ENCODE results near the gene BST1. TPM values are rescaled to one million over a fixed set of nuclear protein-coding genes. Genes with fewer than 3 reads are reported as not detected.

The BST1 gene
- total RNA-seq, 5 donors from 2014 or later (not counting 1 experiment from before 2014, with no cell fraction given), result 0.28 to 0.55 (median 0.46) TPM; not detected in 1

- no CpG with 5 or more reads among the region's 3 CpGs for WGBS (ENCODE audit: insufficient coverage)
- Mint-ChIP-seq H3K27ac (no peak overlapping the region), H3K27me3 (peaks cover 19 to 23% of the 10 kb centered on the region in 2 donors), H3K9me3 (no peaks in the 10 kb centered on the region), H3K36me3 (no peaks in the 10 kb centered on the region), H3K4me3 (no peak overlapping the region), H3K4me1 (peaks cover 4 to 7% (median 5%) of the 10 kb centered on the region in 3 donors)
- Histone ChIP-seq H3K9me3 (no peaks in the 10 kb centered on the region), H3K4me3 (ENCODE audit: control insufficient read depth in 1 of 2, extremely low read depth in 1 of 2, low read length in 1 of 2) (no peak overlapping the region), H3K27ac (ENCODE audit: low read length) (no peak overlapping the region), H3K27me3 (replicated peaks in 1 of 2; ENCODE audit: control insufficient read depth in 2 of 2, extremely low read depth in 1 of 2, insufficient read depth in 2 of 2, low read length in 1 of 2) (no peaks in the 10 kb centered on the region), H3K36me3 (ENCODE audit: control insufficient read depth in 2 of 2, extremely low read depth in 1 of 2, insufficient read depth in 1 of 2, low read length in 1 of 2) (no peaks in the 10 kb centered on the region), H3K4me1 (ENCODE audit: control insufficient read depth in 1 of 2, extremely low read depth in 1 of 2, insufficient read depth in 2 of 2, low read length in 2 of 2) (no peaks in the 10 kb centered on the region)
- ATAC-seq (replicated peaks in 1 of 4) (no peak), DNase-seq (no peak)
- ChIA-PET CTCF (no interaction called here), POLR2A (no interaction called here)
Measured at GRCh38 chr4:15695729-15696128, 7.1 kb upstream of the BST1 start.

GRCh38 chr4:15696866-15697265 is 6.0 kb upstream of the BST1 start:
- WGBS (ENCODE audit: insufficient coverage), result no CpG with 5 or more reads among the region's 1 CpG
- no peak for ATAC-seq (replicated peaks in 1 of 4)

GRCh38 chr4:15703439-15703838 is 574 bp downstream of the BST1 start:
- no peaks in the 10 kb centered on the region for H3K27me3 ChIP-seq (replicated peaks in 1 of 2; ENCODE audit: control insufficient read depth in 2 of 2, extremely low read depth in 1 of 2, insufficient read depth in 2 of 2, low read length in 1 of 2)
- ChIA-PET CTCF (no interaction called here), POLR2A (no interaction called here)
- H3K27ac Mint-ChIP-seq, result no peak overlapping the region
- H3K4me1 ChIP-seq (ENCODE audit: control insufficient read depth in 1 of 2, extremely low read depth in 1 of 2, insufficient read depth in 2 of 2, low read length in 2 of 2), result peaks cover 0 to 14% of the 10 kb centered on the region in 2 experiments
- 73% methylated on average over 9 of the region's 11 CpGs for WGBS (ENCODE audit: insufficient coverage)
- no peaks in the 10 kb centered on the region for H3K36me3 ChIP-seq (ENCODE audit: control insufficient read depth in 2 of 2, extremely low read depth in 1 of 2, insufficient read depth in 1 of 2, low read length in 1 of 2)
- H3K9me3 ChIP-seq, result no peaks in the 10 kb centered on the region
- peak in 3 of 4 experiments; percentile 11 to 14 (median 14) for ATAC-seq (replicated peaks in 1 of 4)
- H3K36me3 Mint-ChIP-seq, result no peaks in the 10 kb centered on the region
- peaks cover 9 to 14% of the 10 kb centered on the region in 2 donors for H3K27me3 Mint-ChIP-seq
- no peak overlapping the region for H3K27ac ChIP-seq (ENCODE audit: low read length)
- peak overlapping the region in 1 of 2 donors; percentile 50 for H3K4me3 ChIP-seq (ENCODE audit: control insufficient read depth in 1 of 2, extremely low read depth in 1 of 2, low read length in 1 of 2)
- peaks cover 9 to 17% (median 15%) of the 10 kb centered on the region in 3 donors for H3K4me1 Mint-ChIP-seq
- H3K9me3 Mint-ChIP-seq, result no peaks in the 10 kb centered on the region
- DNase-seq, result no peak
- H3K4me3 Mint-ChIP-seq, result peak overlapping the region; percentile 78 to 88 (median 81)

More at GRCh38 chr4:15696866-15697265, 6.0 kb upstream of the BST1 start:
- DNase-seq, result no peak
- H3K4me3 ChIP-seq (ENCODE audit: control insufficient read depth in 1 of 2, extremely low read depth in 1 of 2, low read length in 1 of 2), result no peak overlapping the region
- H3K27ac ChIP-seq (ENCODE audit: low read length), result no peak overlapping the region
- Mint-ChIP-seq H3K4me3 (no peak overlapping the region), H3K27me3 (peaks cover 19 to 23% of the 10 kb centered on the region in 2 donors), H3K9me3 (no peaks in the 10 kb centered on the region), H3K4me1 (peaks cover 3 to 7% (median 4%) of the 10 kb centered on the region in 3 donors), H3K36me3 (no peaks in the 10 kb centered on the region), H3K27ac (no peak overlapping the region)
- no peaks in the 10 kb centered on the region for H3K36me3 ChIP-seq (ENCODE audit: control insufficient read depth in 2 of 2, extremely low read depth in 1 of 2, insufficient read depth in 1 of 2, low read length in 1 of 2)
- no peaks in the 10 kb centered on the region for H3K27me3 ChIP-seq (replicated peaks in 1 of 2; ENCODE audit: control insufficient read depth in 2 of 2, extremely low read depth in 1 of 2, insufficient read depth in 2 of 2, low read length in 1 of 2)
- ChIA-PET POLR2A (no interaction called here), CTCF (no interaction called here)
- H3K4me1 ChIP-seq (ENCODE audit: control insufficient read depth in 1 of 2, extremely low read depth in 1 of 2, insufficient read depth in 2 of 2, low read length in 2 of 2), result no peaks in the 10 kb centered on the region
- no peaks in the 10 kb centered on the region for H3K9me3 ChIP-seq

GRCh38 chr4:15704129-15704528 is 1.3 kb downstream of the BST1 start:
- Mint-ChIP-seq H3K27ac (no peak overlapping the region), H3K27me3 (peaks cover 5 to 9% of the 10 kb centered on the region in 2 donors), H3K9me3 (no peaks in the 10 kb centered on the region), H3K4me1 (peaks cover 9 to 17% (median 15%) of the 10 kb centered on the region in 3 donors), H3K36me3 (no peaks in the 10 kb centered on the region), H3K4me3 (peak overlapping the region in 2 of 3 donors; percentile 81 to 88)
- H3K9me3 ChIP-seq, result no peaks in the 10 kb centered on the region
- no peaks in the 10 kb centered on the region for H3K36me3 ChIP-seq (ENCODE audit: control insufficient read depth in 2 of 2, extremely low read depth in 1 of 2, insufficient read depth in 1 of 2, low read length in 1 of 2)
- H3K27me3 ChIP-seq (replicated peaks in 1 of 2; ENCODE audit: control insufficient read depth in 2 of 2, extremely low read depth in 1 of 2, insufficient read depth in 2 of 2, low read length in 1 of 2), result no peaks in the 10 kb centered on the region
- CTCF ChIA-PET, result no interaction called here
- no peak overlapping the region for H3K27ac ChIP-seq (ENCODE audit: low read length)
- H3K4me1 ChIP-seq (ENCODE audit: control insufficient read depth in 1 of 2, extremely low read depth in 1 of 2, insufficient read depth in 2 of 2, low read length in 2 of 2), result peaks cover 0 to 14% of the 10 kb centered on the region in 2 experiments
- ATAC-seq (replicated peaks in 1 of 4) (no peak), DNase-seq (no peak)
- POLR2A ChIA-PET, result no interaction called here
- H3K4me3 ChIP-seq (ENCODE audit: control insufficient read depth in 1 of 2, extremely low read depth in 1 of 2, low read length in 1 of 2), result no peak overlapping the region

- H3K4me1 Mint-ChIP-seq, result peaks cover 9 to 17% (median 15%) of the 10 kb centered on the region in 3 donors
- Histone ChIP-seq H3K36me3 (ENCODE audit: control insufficient read depth in 2 of 2, extremely low read depth in 1 of 2, insufficient read depth in 1 of 2, low read length in 1 of 2) (no peaks in the 10 kb centered on the region), H3K4me1 (ENCODE audit: control insufficient read depth in 1 of 2, extremely low read depth in 1 of 2, insufficient read depth in 2 of 2, low read length in 2 of 2) (peaks cover 0 to 14% of the 10 kb centered on the region in 2 experiments), H3K4me3 (ENCODE audit: control insufficient read depth in 1 of 2, extremely low read depth in 1 of 2, low read length in 1 of 2) (no peak overlapping the region), H3K27me3 (replicated peaks in 1 of 2; ENCODE audit: control insufficient read depth in 2 of 2, extremely low read depth in 1 of 2, insufficient read depth in 2 of 2, low read length in 1 of 2) (no peaks in the 10 kb centered on the region), H3K27ac (ENCODE audit: low read length) (no peak overlapping the region), H3K9me3 (no peaks in the 10 kb centered on the region)
- WGBS (ENCODE audit: insufficient coverage), result no CpG with 5 or more reads among the region's 3 CpGs
- ATAC-seq (replicated peaks in 1 of 4) (no peak), DNase-seq (no peak)
- no peaks in the 10 kb centered on the region for H3K9me3 Mint-ChIP-seq
- H3K4me3 Mint-ChIP-seq, result no peak overlapping the region
- no peak overlapping the region for H3K27ac Mint-ChIP-seq
- ChIA-PET CTCF (no interaction called here), POLR2A (no interaction called here)
- no peaks in the 10 kb centered on the region for H3K27me3 Mint-ChIP-seq
- H3K36me3 Mint-ChIP-seq, result no peaks in the 10 kb centered on the region
Measured at GRCh38 chr4:15706646-15707362, 3.9 kb downstream of the BST1 start.

- H3K27me3 Mint-ChIP-seq, result peaks cover 0 to 3% of the 10 kb centered on the region in 2 donors
- CTCF ChIA-PET, result interaction anchor here in 1 of 2 donors (0.6 kb wide), 1 partner anchor 92 kb away, joined by 3 read pairs; no protein-coding TSS in a partner anchor
- no peak overlapping the region for H3K4me3 Mint-ChIP-seq
- no peaks in the 10 kb centered on the region for H3K36me3 Mint-ChIP-seq
- no peak overlapping the region for H3K27ac Mint-ChIP-seq
- Histone ChIP-seq H3K9me3 (no peaks in the 10 kb centered on the region), H3K27ac (ENCODE audit: low read length) (no peak overlapping the region), H3K4me3 (ENCODE audit: control insufficient read depth in 1 of 2, extremely low read depth in 1 of 2, low read length in 1 of 2) (no peak overlapping the region), H3K4me1 (ENCODE audit: control insufficient read depth in 1 of 2, extremely low read depth in 1 of 2, insufficient read depth in 2 of 2, low read length in 2 of 2) (peaks cover 0 to 12% of the 10 kb centered on the region in 2 experiments), H3K27me3 (replicated peaks in 1 of 2; ENCODE audit: control insufficient read depth in 2 of 2, extremely low read depth in 1 of 2, insufficient read depth in 2 of 2, low read length in 1 of 2) (no peaks in the 10 kb centered on the region), H3K36me3 (ENCODE audit: control insufficient read depth in 2 of 2, extremely low read depth in 1 of 2, insufficient read depth in 1 of 2, low read length in 1 of 2) (no peaks in the 10 kb centered on the region)
- H3K9me3 Mint-ChIP-seq, result no peaks in the 10 kb centered on the region
- ATAC-seq (replicated peaks in 1 of 4) (no peak), DNase-seq (no peak)
- peaks cover 6 to 17% (median 11%) of the 10 kb centered on the region in 3 donors for H3K4me1 Mint-ChIP-seq
- WGBS (ENCODE audit: insufficient coverage), result 97% methylated on average over 5 of the region's 7 CpGs
- POLR2A ChIA-PET, result no interaction called here
Measured at GRCh38 chr4:15707363-15707715, 4.5 kb downstream of the BST1 start.

All from T-cell (primary cell).